ENCODE results near the gene GARRE1. TPM values are rescaled to one million over a fixed set of nuclear protein-coding genes. Genes with fewer than 3 reads are reported as not detected.
"Not testable (repeated sequence)": the region's sequence is repeated elsewhere in the genome, so short reads cannot be mapped to it uniquely, and the experiment has no call there.

The GARRE1 gene
- total RNA-seq, 1 donor from 2014 or later = 20.9 TPM

GRCh38 chr19:34214040-34214439 is 40.3 kb upstream of the GARRE1 start:
- H3K36me3 ChIP-seq = peaks cover 83% of the 10 kb centered on the region
- H3K4me1 ChIP-seq = no peaks in the 10 kb centered on the region
- no peak for TF ChIP-seq CTCF (IDR thresholded peaks at IDR 0.05; ENCODE audit: borderline replicate concordance)
- intact Hi-C loops (cut with micrococcal nuclease) = no loop called here
- H3K27ac ChIP-seq (replicated peaks) = no peak overlapping the region
- H3K27me3 ChIP-seq (ENCODE audit: low read depth) = no peaks in the 10 kb centered on the region
- no peaks in the 10 kb centered on the region for H3K9me3 ChIP-seq (replicated peaks)
- no peak for DNase-seq
- H3K4me3 ChIP-seq = no peak overlapping the region

- Histone ChIP-seq H3K4me3 (no peak overlapping the region), H3K36me3 (peaks cover 83% of the 10 kb centered on the region), H3K9me3 (replicated peaks) (no peaks in the 10 kb centered on the region), H3K4me1 (no peaks in the 10 kb centered on the region), H3K27ac (replicated peaks) (no peak overlapping the region), H3K27me3 (ENCODE audit: low read depth) (no peaks in the 10 kb centered on the region)
- no peak for DNase-seq
- no peak for TF ChIP-seq CTCF (IDR thresholded peaks at IDR 0.05; ENCODE audit: borderline replicate concordance)
- intact Hi-C loops (cut with micrococcal nuclease) = no loop called here
Measured at GRCh38 chr19:34215006-34215665, 39.2 kb upstream of the GARRE1 start.

GRCh38 chr19:34215666-34216038 is 38.7 kb upstream of the GARRE1 start:
- TF ChIP-seq CTCF (IDR thresholded peaks at IDR 0.05; ENCODE audit: borderline replicate concordance) = no peak
- intact Hi-C loops (cut with micrococcal nuclease) = no loop called here

GRCh38 chr19:34216745-34217219 is 37.6 kb upstream of the GARRE1 start:
- H3K27me3 ChIP-seq (ENCODE audit: low read depth); intact Hi-C loops (cut with micrococcal nuclease); H3K27ac ChIP-seq (replicated peaks); DNase-seq; H3K4me3 ChIP-seq; H3K9me3 ChIP-seq (replicated peaks); H3K4me1 ChIP-seq: not testable (repeated sequence)
- H3K36me3 ChIP-seq = peaks cover 81% of the 10 kb centered on the region

More at GRCh38 chr19:34215666-34216038, 38.7 kb upstream of the GARRE1 start:
- Histone ChIP-seq H3K4me1 (peaks cover 5% of the 10 kb centered on the region), H3K27ac (replicated peaks) (no peak overlapping the region), H3K9me3 (replicated peaks) (no peaks in the 10 kb centered on the region), H3K36me3 (peaks cover 80% of the 10 kb centered on the region), H3K27me3 (ENCODE audit: low read depth) (no peaks in the 10 kb centered on the region), H3K4me3 (no peak overlapping the region)
- DNase-seq = no peak

- no peak for TF ChIP-seq CTCF (IDR thresholded peaks at IDR 0.05; ENCODE audit: borderline replicate concordance)
- H3K4me1 ChIP-seq = peaks cover 6% of the 10 kb centered on the region
- no peak for DNase-seq
- no peaks in the 10 kb centered on the region for H3K27me3 ChIP-seq (ENCODE audit: low read depth)
- no peak overlapping the region for H3K27ac ChIP-seq (replicated peaks)
- intact Hi-C loops (cut with micrococcal nuclease) = no loop called here
- H3K4me3 ChIP-seq = no peak overlapping the region
- peaks cover 81% of the 10 kb centered on the region for H3K36me3 ChIP-seq
- no peaks in the 10 kb centered on the region for H3K9me3 ChIP-seq (replicated peaks)
Measured at GRCh38 chr19:34217952-34218817, 36.2 kb upstream of the GARRE1 start.

- no peak overlapping the region for H3K27ac ChIP-seq (replicated peaks)
- H3K4me3 ChIP-seq = no peak overlapping the region
- TF ChIP-seq CTCF (IDR thresholded peaks at IDR 0.05; ENCODE audit: borderline replicate concordance) = no peak
- no peaks in the 10 kb centered on the region for H3K27me3 ChIP-seq (ENCODE audit: low read depth)
- H3K9me3 ChIP-seq (replicated peaks) = no peaks in the 10 kb centered on the region
- H3K4me1 ChIP-seq = peaks cover 6% of the 10 kb centered on the region
- DNase-seq = no peak
- intact Hi-C loops (cut with micrococcal nuclease) = no loop called here
- peaks cover 83% of the 10 kb centered on the region for H3K36me3 ChIP-seq
Measured at GRCh38 chr19:34218818-34219164, 35.6 kb upstream of the GARRE1 start.

All from left ventricle myocardium inferior (tissue), 1 donor.